NCI-H82 treated with DMSO at 0.1 percent for 48 hours (cell line): Measurements from ENCODE around the gene SYTL2.

Experiments used
- DNase-seq: peaks from one replicate; lab custom pipeline; 2025; ENCODE audit not compliant: unreplicated experiment; lab: John Stamatoyannopoulos, UW

SYTL2 gene

GRCh38 chr11:85827748-85828639, 17.1 kb upstream of the SYTL2 start:
- DNase-seq: no peak

- no peak for DNase-seq
Observed at GRCh38 chr11:85826116-85826855, 15.3 kb upstream of the SYTL2 start.

DNA sequence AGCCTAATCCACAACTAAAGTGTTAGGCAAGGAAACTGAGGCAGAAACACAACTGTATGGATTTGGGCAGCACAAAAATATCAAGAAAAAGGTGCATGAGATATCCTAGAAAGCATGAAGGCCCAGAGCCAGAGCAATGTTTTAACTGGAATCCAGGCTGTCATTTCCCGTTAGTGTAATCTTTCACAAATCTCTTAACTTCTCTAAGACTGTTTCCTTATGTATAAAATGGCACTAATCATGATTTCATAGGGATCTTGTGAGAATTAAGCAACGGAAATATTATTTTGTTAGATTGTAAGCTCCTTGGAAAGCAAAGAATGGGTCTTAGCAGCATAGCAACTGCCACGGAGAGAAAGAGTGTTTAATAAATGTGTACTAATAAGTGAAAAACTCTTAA, 14.7 kb upstream of the SYTL2 start:
- no peak for DNase-seq

DNA sequence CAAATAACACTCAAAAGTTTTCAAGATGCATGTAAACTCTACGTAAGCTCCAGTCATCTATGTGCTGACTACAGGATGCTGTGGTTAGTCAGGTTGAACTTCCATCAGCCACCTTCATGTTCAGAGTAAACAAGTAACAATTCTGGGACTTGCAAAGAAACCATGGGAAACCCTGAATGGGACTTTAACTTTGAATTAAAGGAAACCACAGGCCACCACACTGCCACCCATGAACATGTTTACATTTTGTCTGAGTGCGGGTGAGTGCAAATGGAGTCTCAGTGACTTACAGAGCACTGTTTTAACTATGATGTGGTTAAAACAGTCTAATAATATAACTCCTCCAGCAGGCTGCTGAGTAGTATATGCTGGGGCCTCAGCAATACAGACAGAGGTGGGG, 12.9 kb upstream of the SYTL2 start:
- DNase-seq: no peak

DNA sequence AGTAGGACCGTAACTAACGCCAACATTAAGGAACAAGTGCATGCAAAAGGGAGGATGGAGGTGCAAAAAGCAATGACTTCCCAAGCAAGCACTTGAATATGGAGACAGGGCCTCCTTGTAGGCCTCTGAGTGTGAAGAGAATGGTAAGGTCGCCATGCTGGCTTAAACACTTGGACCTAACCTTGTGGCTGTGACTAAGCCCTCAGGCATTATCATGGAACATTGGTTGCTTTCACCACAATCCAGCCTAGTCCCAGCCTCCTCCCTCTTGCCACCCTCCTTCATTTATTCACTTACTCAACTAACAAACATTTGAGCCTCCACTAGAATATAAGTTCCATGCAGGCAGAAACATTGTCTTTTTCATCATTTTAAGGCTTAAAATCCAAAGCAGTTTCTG, 11.9 kb upstream of the SYTL2 start:
- DNase-seq: no peak

- DNase-seq: no peak
Observed at GRCh38 chr11:85821636-85822035, 10.7 kb upstream of the SYTL2 start.

GRCh38 chr11:85819441-85819840, 8.5 kb upstream of the SYTL2 start:
- DNase-seq: no peak

GRCh38 chr11:85815186-85815931, 4.4 kb upstream of the SYTL2 start:
- DNase-seq: no peak

- DNase-seq: no peak
Observed at GRCh38 chr11:85813721-85814120, 2.8 kb upstream of the SYTL2 start.

GRCh38 chr11:85811624-85812023, 683 bp upstream of the SYTL2 start:
- DNase-seq: no peak

DNA sequence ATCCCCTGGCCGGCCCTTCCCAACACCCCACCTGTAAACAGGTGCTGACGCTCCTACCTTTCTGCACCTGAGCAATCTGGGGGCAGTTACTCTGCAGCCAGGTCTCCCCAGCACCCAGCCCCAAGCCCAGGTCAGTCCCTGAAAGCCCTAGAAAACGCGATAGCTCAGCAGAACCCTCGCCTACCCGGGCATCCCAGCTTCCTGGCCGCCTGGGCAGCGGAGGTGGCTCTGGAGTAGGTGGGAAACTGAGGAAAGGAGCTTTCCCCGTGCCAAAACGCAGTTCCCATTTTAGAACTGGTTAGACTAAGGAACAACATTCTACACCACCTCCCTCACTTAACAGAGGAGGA, 445 bp downstream of the SYTL2 start:
- DNase-seq: no peak

- DNase-seq: no peak
Observed at GRCh38 chr11:85809863-85810262, 1.1 kb downstream of the SYTL2 start.

- peak; percentile 19 for DNase-seq
Observed at GRCh38 chr11:85809191-85809590, 1.8 kb downstream of the SYTL2 start.

- no peak for DNase-seq
Observed at GRCh38 chr11:85806876-85807275, 4.1 kb downstream of the SYTL2 start.

DNA sequence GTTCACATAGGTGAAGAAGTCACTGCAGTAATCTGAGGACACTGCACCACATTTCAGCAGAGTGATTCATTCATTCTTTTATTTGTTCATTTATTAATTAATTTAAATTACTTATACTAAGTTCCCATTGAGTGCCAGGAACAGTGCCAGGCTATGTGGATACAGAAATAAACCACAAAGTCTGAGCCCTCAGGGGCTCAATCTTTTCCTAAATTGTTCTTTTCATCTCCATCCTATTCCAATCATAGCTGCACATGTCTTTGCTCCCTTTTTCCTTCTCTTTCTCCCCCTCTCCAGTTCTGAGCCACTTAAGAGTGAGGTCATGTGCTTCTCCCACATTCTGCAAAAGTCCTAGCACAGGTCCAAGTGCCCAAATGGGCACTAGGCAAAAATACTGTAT, 4.9 kb downstream of the SYTL2 start:
- no peak for DNase-seq

DNA sequence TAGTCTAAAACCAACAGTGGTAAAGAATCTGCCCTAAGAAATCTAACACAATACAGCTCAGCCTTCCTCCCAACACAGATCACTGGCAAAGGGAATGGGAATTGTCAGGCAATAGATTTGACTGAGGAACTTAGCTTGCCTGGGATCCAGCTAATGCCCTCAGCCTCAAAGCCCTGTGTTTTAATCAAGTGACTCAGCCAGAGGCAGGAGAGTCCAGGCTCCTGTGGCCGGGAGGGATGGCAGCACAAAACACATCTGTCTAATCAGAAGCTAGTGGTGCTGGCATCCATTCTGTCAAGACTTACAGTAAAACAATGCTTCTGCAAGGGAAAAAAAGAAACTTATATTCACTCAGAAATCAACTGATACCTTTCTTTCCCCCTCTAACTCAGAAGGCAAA, 5.6 kb downstream of the SYTL2 start:
- no peak for DNase-seq

DNA sequence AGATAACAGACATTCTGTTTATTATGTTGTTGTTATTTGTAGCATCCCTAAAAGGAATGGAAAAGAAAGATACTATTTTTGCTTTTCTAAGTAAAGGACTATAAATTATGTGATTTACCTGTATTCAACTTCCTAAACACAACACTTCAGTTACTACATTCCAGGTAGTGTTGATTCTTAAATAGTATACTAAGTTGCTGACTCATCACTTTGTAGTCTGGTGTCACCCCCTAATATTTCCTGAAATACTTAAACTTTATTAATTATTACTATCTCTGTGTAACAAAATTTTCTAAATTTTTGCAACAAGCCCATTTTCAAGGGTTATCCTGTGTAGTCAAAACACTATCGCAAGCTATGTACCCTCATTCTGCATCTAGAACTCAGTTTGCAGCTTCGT, 7.0 kb downstream of the SYTL2 start:
- no peak for DNase-seq

GRCh38 chr11:85803303-85803702, 7.6 kb downstream of the SYTL2 start:
- no peak for DNase-seq

DNA sequence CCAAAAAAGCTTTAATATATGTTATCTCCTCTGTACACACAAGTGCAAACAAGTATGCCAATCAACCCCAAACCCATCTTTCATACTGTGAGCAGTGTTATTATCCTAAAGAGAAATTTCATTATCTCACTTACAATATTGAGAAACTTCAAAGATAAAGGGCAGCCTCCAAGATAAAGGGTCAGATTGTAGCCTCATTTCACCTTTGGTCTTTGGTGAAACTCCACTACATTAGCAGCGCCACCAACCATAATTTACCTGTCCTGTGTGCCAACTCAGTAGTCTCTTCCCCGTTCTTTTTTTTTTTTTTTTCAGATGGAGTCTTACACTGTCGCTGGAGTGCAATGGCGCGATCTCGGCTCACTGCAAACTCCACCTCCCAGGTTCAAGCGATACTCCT, 9.4 kb downstream of the SYTL2 start:
- DNase-seq: no peak

GRCh38 chr11:85800595-85801342, 10.2 kb downstream of the SYTL2 start:
- no peak for DNase-seq

GRCh38 chr11:85799142-85799541, 11.8 kb downstream of the SYTL2 start:
- no peak for DNase-seq
